Endothelial cell of umbilical vein (primary cell): ENCODE results near the gene ELAVL1.

Source experiments
- CTCF ChIP-seq, 2 donors: IDR thresholded peaks; 1 replicate in 1 of 2; 2 replicates in 1 of 2; pipeline ENCODE4 v1.5.1; 2011; ENCODE audit warnings: low read length in 2 of 2, mild to moderate bottlenecking in 2 of 2, moderate library complexity in 2 of 2, control low read depth in 1 of 2, inconsistent platforms in 1 of 2, low read depth in 1 of 2; ENCODE audit not compliant: insufficient read depth in 1 of 2; ENCODE audit errors: extremely low read depth in 1 of 2
- EZH2 ChIP-seq: IDR thresholded peaks from 2 replicates; pipeline ENCODE4 v1.6.1; 2012; ENCODE audit warnings: borderline replicate concordance, low read depth, mild to moderate bottlenecking, moderate library complexity, low read length, inconsistent platforms; ENCODE audit not compliant: severe bottlenecking
- FOS ChIP-seq: IDR thresholded peaks from 2 replicates; pipeline ENCODE4 v1.6.1; 2011; ENCODE audit warnings: mild to moderate bottlenecking, low read length, moderate library complexity, borderline replicate concordance; ENCODE audit not compliant: insufficient read depth
- GATA2 ChIP-seq: IDR thresholded peaks from 2 replicates; pipeline ENCODE4 v1.7.0; 2011; ENCODE audit warnings: low read depth, mild to moderate bottlenecking, moderate library complexity, mixed read lengths, low read length; ENCODE audit not compliant: insufficient read length, insufficient read depth
- JUN ChIP-seq: IDR thresholded peaks from 2 replicates; pipeline ENCODE4 v1.6.1; 2011; ENCODE audit warnings: borderline replicate concordance, low read depth; ENCODE audit not compliant: insufficient read length, insufficient read depth
- MAX ChIP-seq: IDR thresholded peaks from 2 replicates; pipeline ENCODE4 v1.6.1; 2011; ENCODE audit not compliant: insufficient read depth, insufficient read length
- MYC ChIP-seq: IDR thresholded peaks from one replicate; pipeline ENCODE4 v1.6.1; 2011; ENCODE audit warnings: mild to moderate bottlenecking, low read depth, low read length
- POLR2A ChIP-seq: IDR thresholded peaks from 2 replicates; pipeline ENCODE4 v1.6.1; 2012; ENCODE audit warnings: low read depth, mild to moderate bottlenecking, control low read depth, low read length
- POLR2AphosphoS5 ChIP-seq: IDR thresholded peaks from 2 replicates; pipeline ENCODE4 v1.6.1; 2012; ENCODE audit warnings: low read depth, mild to moderate bottlenecking, control low read depth, low read length, moderate library complexity; ENCODE audit not compliant: insufficient read depth

GRCh38 chr19:7915250-7916102 lies 90.0 kb downstream of the ELAVL1 start:
- TF ChIP-seq POLR2AphosphoS5 (no peak), MAX (no peak), CTCF (IDR thresholded peaks at IDR 0.05; ENCODE audit: extremely low read depth in 1 of 2, insufficient read depth in 1 of 2, low read depth in 1 of 2, low read length in 2 of 2) (no peak), POLR2A (no peak), MYC (no peak), EZH2 (no peak), JUN (no peak), FOS (no peak), GATA2 (no peak)
